ENCODE results near the gene UBL7.
"Not testable (repeated sequence)": the region's sequence is repeated elsewhere in the genome, so short reads cannot be mapped to it uniquely, and the experiment has no call there.

Gene UBL7

GRCh38 chr15:74460871-74461846 is at the start of gene UBL7:
TSS of gene UBL7 (minus strand) at chr15:74461160. CDS start at chr15:74458867, 2,293 bp downstream.
- DNase-seq (ENCODE audit: low spot score), result peak; percentile 98

- no peak for DNase-seq (ENCODE audit: low spot score)
Measured at GRCh38 chr15:74506515-74506840, 45.5 kb upstream of the UBL7 start.

- DNase-seq (ENCODE audit: low spot score), result no peak
Measured at GRCh38 chr15:74505837-74506514, 45.0 kb upstream of the UBL7 start.

- DNase-seq (ENCODE audit: low spot score), result no peak
Measured at GRCh38 chr15:74504836-74505235, 43.9 kb upstream of the UBL7 start.

- DNase-seq (ENCODE audit: low spot score), result no peak
Measured at GRCh38 chr15:74504418-74504817, 43.5 kb upstream of the UBL7 start.

GRCh38 chr15:74502301-74502700 is 41.3 kb upstream of the UBL7 start:
- DNase-seq (ENCODE audit: low spot score), result no peak

GRCh38 chr15:74500401-74500800 is 39.4 kb upstream of the UBL7 start:
- no peak for DNase-seq (ENCODE audit: low spot score)

- DNase-seq (ENCODE audit: low spot score), result no peak
Measured at GRCh38 chr15:74499366-74499765, 38.4 kb upstream of the UBL7 start.

- DNase-seq (ENCODE audit: low spot score), result no peak
Measured at GRCh38 chr15:74497584-74497983, 36.6 kb upstream of the UBL7 start.

GRCh38 chr15:74496648-74497047 is 35.7 kb upstream of the UBL7 start:
- DNase-seq (ENCODE audit: low spot score), result no peak

- DNase-seq (ENCODE audit: low spot score), result no peak
Measured at GRCh38 chr15:74490339-74490689, 29.4 kb upstream of the UBL7 start.

GRCh38 chr15:74489518-74490338 is 28.8 kb upstream of the UBL7 start:
- peak; percentile 77 for DNase-seq (ENCODE audit: low spot score)

- no peak for DNase-seq (ENCODE audit: low spot score)
Measured at GRCh38 chr15:74488776-74489175, 27.8 kb upstream of the UBL7 start.

- DNase-seq (ENCODE audit: low spot score), result no peak
Measured at GRCh38 chr15:74482661-74483060, 21.7 kb upstream of the UBL7 start.

GRCh38 chr15:74480364-74480763 is 19.4 kb upstream of the UBL7 start:
- DNase-seq (ENCODE audit: low spot score), result not testable (repeated sequence)

GRCh38 chr15:74471621-74472020 is 10.7 kb upstream of the UBL7 start:
- DNase-seq (ENCODE audit: low spot score), result not testable (repeated sequence)

GRCh38 chr15:74470631-74471395 is 9.9 kb upstream of the UBL7 start:
- DNase-seq (ENCODE audit: low spot score), result no peak

- DNase-seq (ENCODE audit: low spot score), result no peak
Measured at GRCh38 chr15:74468341-74469032, 7.5 kb upstream of the UBL7 start.

- DNase-seq (ENCODE audit: low spot score), result no peak
Measured at GRCh38 chr15:74466570-74466969, 5.6 kb upstream of the UBL7 start.

- no peak for DNase-seq (ENCODE audit: low spot score)
Measured at GRCh38 chr15:74464897-74465296, 3.9 kb upstream of the UBL7 start.

GRCh38 chr15:74464216-74464615 is 3.3 kb upstream of the UBL7 start:
- DNase-seq (ENCODE audit: low spot score), result no peak
